Keratinocyte (primary cell): Measurements from ENCODE around the gene UROS.

Experiments
- CTCF ChIP-seq, 3 experiments: IDR thresholded peaks in 1 of 3; conservative IDR thresholded peaks in 1 of 3; optimal IDR thresholded peaks in 1 of 3; 2 replicates in 2 of 3; 3 replicates in 1 of 3; pipeline versions ENCODE3 to v1.5.1; 2011; ENCODE audit warnings: low read length in 3 of 3, mild to moderate bottlenecking in 3 of 3, moderate library complexity in 2 of 3, control low read depth in 1 of 3, inconsistent platforms in 1 of 3; ENCODE audit not compliant: insufficient read depth in 2 of 3; ENCODE audit errors: extremely low read depth in 1 of 3
- EZH2 ChIP-seq: IDR thresholded peaks from one replicate; pipeline ENCODE4 v1.6.1; 2012; ENCODE audit warnings: inconsistent platforms, mild to moderate bottlenecking, low read length, moderate library complexity

- TF ChIP-seq CTCF (optimal IDR thresholded peaks at IDR 0.05 in 1 of 3, IDR thresholded peaks at IDR 0.05 in 1 of 3, conservative IDR thresholded peaks at IDR 0.05 in 1 of 3; ENCODE audit: extremely low read depth in 1 of 3, insufficient read depth in 2 of 3, low read length in 3 of 3) = no peak
- no peak for TF ChIP-seq EZH2
These were observed 48.4 kb downstream of the UROS start for GRCh38 chr10:125774581-125775191.
